Karpas-422 (cell line): ENCODE results near the gene TRIOBP. TPM values are rescaled to one million over a fixed set of nuclear protein-coding genes. Genes with fewer than 3 reads are reported as not detected.

Experiments
- DNase-seq: peaks from one replicate; pipeline ENCODE4 v3.0.0-alpha.2; 2015
- H2AFZ ChIP-seq: fragments of 200-600 bp; sonication (generic); 2 replicates; pipeline ENCODE4 v1.6.1; 2014; ENCODE audit warnings: antibody characterized with exemption, low read length, mixed read lengths
- H3K27ac ChIP-seq: fragments of 200-600 bp; sonication (generic); 2 replicates; pipeline ENCODE4 v1.5.1; 2014; ENCODE audit warnings: mild to moderate bottlenecking, low read length, moderate library complexity
- H3K27me3 ChIP-seq: fragments of 200-600 bp; sonication (generic); 2 replicates; pipeline ENCODE4 v1.6.1; 2014; ENCODE audit warnings: low read length, mixed read lengths
- H3K36me3 ChIP-seq: fragments of 200-600 bp; sonication (generic); 2 replicates; pipeline ENCODE4 v1.6.1; 2014; ENCODE audit warnings: low read length, mixed read lengths; ENCODE audit not compliant: insufficient read depth
- H3K4me1 ChIP-seq: fragments of 200-600 bp; sonication (generic); 2 replicates; pipeline ENCODE4 v1.6.1; 2014; ENCODE audit warnings: mild to moderate bottlenecking, low read length, mixed read lengths
- H3K4me2 ChIP-seq: fragments of 200-600 bp; sonication (generic); 2 replicates; pipeline ENCODE4 v1.6.1; 2014; ENCODE audit warnings: low read length, low read depth, mild to moderate bottlenecking; ENCODE audit not compliant: poor library complexity, severe bottlenecking
- H3K4me3 ChIP-seq: fragments of 200-600 bp; sonication (generic); 2 replicates; pipeline ENCODE4 v1.5.1; 2014; ENCODE audit warnings: mild to moderate bottlenecking, antibody characterized with exemption, low read length, mixed read lengths
- H3K79me2 ChIP-seq: fragments of 200-600 bp; sonication (generic); 2 replicates; pipeline ENCODE4 v1.6.1; 2014; ENCODE audit warnings: mild to moderate bottlenecking, low read length, mixed read lengths
- H3K9ac ChIP-seq: fragments of 200-600 bp; sonication (generic); 2 replicates; pipeline ENCODE4 v1.6.0; 2014; ENCODE audit warnings: low read length
- H3K9me2 ChIP-seq: fragments of 200-600 bp; sonication (generic), shearing (Covaris generic); replicated peaks from 2 replicates; pipeline ENCODE4 v1.6.0; 2014; ENCODE audit warnings: mild to moderate bottlenecking, low read length, moderate library complexity; ENCODE audit not compliant: insufficient read depth
- H3K9me3 ChIP-seq: fragments of 300-700, 200-600 bp; sonication (generic); 2 replicates; pipeline ENCODE4 v1.6.1; 2014; ENCODE audit warnings: low read length, mixed read lengths
- H4K20me1 ChIP-seq: fragments of 200-600 bp; sonication (generic); 2 replicates; pipeline ENCODE4 v1.6.1; 2014; ENCODE audit warnings: mild to moderate bottlenecking, antibody characterized with exemption, low read length, low read depth; ENCODE audit not compliant: insufficient read depth
- total RNA-seq: library from RNA; depleted of rRNA; stranded (reverse); fragments of >200 nt; shearing (Covaris generic); gene quantifications from 2 replicates; pipeline ENCODE4 v1.2.3, GENCODE V29; 2014; ENCODE audit warnings: low replicate concordance

Gene TRIOBP
- total RNA-seq, 1 experiment from 2014 or later: 14.6 TPM

- Histone ChIP-seq H3K36me3 (peaks cover 3% of the 10 kb centered on the region), H3K27me3 (no peaks in the 10 kb centered on the region), H3K27ac (no peak overlapping the region), H3K9ac (no peak overlapping the region), H2AFZ (no peak overlapping the region), H3K9me2 (no peaks in the 10 kb centered on the region), H4K20me1 (peaks cover 64% of the 10 kb centered on the region), H3K9me3 (no peaks in the 10 kb centered on the region), H3K4me2 (no peak overlapping the region), H3K79me2 (peaks cover 78% of the 10 kb centered on the region), H3K4me1 (peaks cover 40% of the 10 kb centered on the region), H3K4me3 (no peak overlapping the region)
- DNase-seq: no peak
Measured at GRCh38 chr22:37663521-37664140, 33.2 kb upstream of the TRIOBP start.

GRCh38 chr22:37664249-37665101, 32.4 kb upstream of the TRIOBP start:
- H4K20me1 ChIP-seq: peaks cover 60% of the 10 kb centered on the region
- no peaks in the 10 kb centered on the region for H3K9me3 ChIP-seq
- peaks cover 39% of the 10 kb centered on the region for H3K4me1 ChIP-seq
- H3K9ac ChIP-seq: no peak overlapping the region
- no peaks in the 10 kb centered on the region for H3K27me3 ChIP-seq
- H3K36me3 ChIP-seq: peaks cover 3% of the 10 kb centered on the region
- no peak overlapping the region for H3K4me3 ChIP-seq
- H3K4me2 ChIP-seq: no peak overlapping the region
- peaks cover 73% of the 10 kb centered on the region for H3K79me2 ChIP-seq
- no peak overlapping the region for H3K27ac ChIP-seq
- no peak for DNase-seq
- H2AFZ ChIP-seq: no peak overlapping the region
- no peaks in the 10 kb centered on the region for H3K9me2 ChIP-seq

GRCh38 chr22:37665487-37665886, 31.4 kb upstream of the TRIOBP start:
- Histone ChIP-seq H3K9me2 (no peaks in the 10 kb centered on the region), H3K4me1 (peaks cover 29% of the 10 kb centered on the region), H3K4me3 (no peak overlapping the region), H3K27ac (no peak overlapping the region), H2AFZ (no peak overlapping the region), H3K9ac (no peak overlapping the region), H3K27me3 (no peaks in the 10 kb centered on the region), H4K20me1 (peaks cover 50% of the 10 kb centered on the region), H3K9me3 (no peaks in the 10 kb centered on the region), H3K36me3 (peaks cover 3% of the 10 kb centered on the region), H3K4me2 (no peak overlapping the region), H3K79me2 (peaks cover 63% of the 10 kb centered on the region)
- DNase-seq: no peak

- peaks cover 20% of the 10 kb centered on the region; the same call in 1 of the 2 replicates for H4K20me1 ChIP-seq
- H3K27ac ChIP-seq: no peak overlapping the region
- H3K79me2 ChIP-seq: peaks cover 28% of the 10 kb centered on the region
- H3K4me2 ChIP-seq: no peak overlapping the region
- no peak overlapping the region for H3K4me3 ChIP-seq
- no peak for DNase-seq
- no peaks in the 10 kb centered on the region; the same call in none of the 2 replicates for H3K36me3 ChIP-seq
- no peaks in the 10 kb centered on the region for H3K27me3 ChIP-seq
- no peaks in the 10 kb centered on the region for H3K9me3 ChIP-seq
- no peak overlapping the region for H2AFZ ChIP-seq
- peaks cover 17% of the 10 kb centered on the region for H3K4me1 ChIP-seq
- H3K9ac ChIP-seq: no peak overlapping the region
- no peaks in the 10 kb centered on the region for H3K9me2 ChIP-seq
Measured at GRCh38 chr22:37669586-37669985, 27.3 kb upstream of the TRIOBP start.

- no peak for DNase-seq
- no peaks in the 10 kb centered on the region for H4K20me1 ChIP-seq
- peaks cover 38% of the 10 kb centered on the region for H3K4me1 ChIP-seq
- H3K79me2 ChIP-seq: peaks cover 6% of the 10 kb centered on the region; the same call in 1 of the 2 replicates
- H3K27ac ChIP-seq: no peak overlapping the region
- H3K4me3 ChIP-seq: no peak overlapping the region
- no peak overlapping the region for H3K4me2 ChIP-seq
- no peaks in the 10 kb centered on the region for H3K36me3 ChIP-seq
- H3K9me2 ChIP-seq: no peaks in the 10 kb centered on the region
- H3K27me3 ChIP-seq: no peaks in the 10 kb centered on the region
- no peak overlapping the region for H3K9ac ChIP-seq
- H3K9me3 ChIP-seq: no peaks in the 10 kb centered on the region
- no peak overlapping the region for H2AFZ ChIP-seq
Measured at GRCh38 chr22:37672206-37672919, 24.5 kb upstream of the TRIOBP start.

GRCh38 chr22:37672920-37673455, 23.9 kb upstream of the TRIOBP start:
- Histone ChIP-seq H4K20me1 (no peaks in the 10 kb centered on the region), H3K36me3 (no peaks in the 10 kb centered on the region), H3K4me1 (peaks cover 34% of the 10 kb centered on the region), H3K9ac (no peak overlapping the region), H3K79me2 (no peaks in the 10 kb centered on the region), H3K27ac (no peak overlapping the region), H2AFZ (no peak overlapping the region), H3K9me3 (no peaks in the 10 kb centered on the region), H3K27me3 (no peaks in the 10 kb centered on the region), H3K9me2 (no peaks in the 10 kb centered on the region), H3K4me3 (no peak overlapping the region), H3K4me2 (no peak overlapping the region)
- DNase-seq: no peak

GRCh38 chr22:37674248-37674647, 22.6 kb upstream of the TRIOBP start:
- DNase-seq: no peak
- H3K9ac ChIP-seq: no peak overlapping the region
- H3K4me1 ChIP-seq: peaks cover 34% of the 10 kb centered on the region

More at GRCh38 chr22:37674248-37674647, 22.6 kb upstream of the TRIOBP start:
- Histone ChIP-seq H3K79me2 (no peaks in the 10 kb centered on the region), H3K4me3 (no peak overlapping the region), H3K9me2 (no peaks in the 10 kb centered on the region), H4K20me1 (no peaks in the 10 kb centered on the region), H3K4me2 (no peak overlapping the region), H3K9me3 (no peaks in the 10 kb centered on the region), H3K36me3 (no peaks in the 10 kb centered on the region), H2AFZ (no peak overlapping the region), H3K27ac (no peak overlapping the region), H3K27me3 (no peaks in the 10 kb centered on the region)
